Adrenal gland (tissue), 5 donors: ENCODE results near the gene PRKAR1B.
"Not testable (repeated sequence)": the region's sequence is repeated elsewhere in the genome, so short reads cannot be mapped to it uniquely, and the experiment has no call there.

Experiments used
- POLR2A ChIP-seq, 2 donors: fragments of 450-650 bp; IDR thresholded peaks; one replicate each; pipeline ENCODE4 v1.6.1; 2017; ENCODE audit warnings: antibody characterized with exemption in 2 of 2, mild to moderate bottlenecking in 2 of 2, moderate library complexity in 1 of 2
- TF ChIP-seq, protein P1 (sequence below), 6 experiments: fragments of 450-650 bp in 4 of 6; fragments of 200-600 bp in 2 of 6; sonication (generic) in 1 of 6; IDR thresholded peaks; 1 replicate in 5 of 6; 2 replicates in 1 of 6; pipeline versions ENCODE4 v1.5.1 to v1.8.0; 2016 to 2021; ENCODE audit warnings: antibody characterized with exemption in 6 of 6, mild to moderate bottlenecking in 2 of 6, moderate library complexity in 1 of 6
- donor health status: DM: no; HTN: no; CAD: no.

DNA sequence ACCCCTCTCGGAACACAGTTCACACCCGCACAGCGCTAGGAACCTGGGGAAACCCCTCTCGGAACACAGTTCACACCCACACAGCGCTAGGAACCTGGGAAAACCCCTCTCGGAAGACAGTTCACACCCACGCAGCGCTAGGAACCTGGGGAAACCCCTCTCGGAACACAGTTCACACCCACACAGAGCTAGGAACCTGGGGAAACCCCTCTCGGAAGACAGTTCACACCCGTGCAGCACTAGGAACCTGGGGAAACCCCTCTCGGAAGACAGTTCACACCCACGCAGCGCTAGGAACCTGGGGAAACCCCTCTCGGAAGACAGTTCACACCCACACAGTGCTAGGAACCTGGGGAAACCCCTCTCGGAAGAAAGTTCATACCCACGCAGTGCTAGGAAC, 74.9 kb downstream of the PRKAR1B start:
- not testable (repeated sequence) for TF ChIP-seq POLR2A (IDR thresholded peaks at IDR 0.05)
- TF ChIP-seq, protein P1, sequence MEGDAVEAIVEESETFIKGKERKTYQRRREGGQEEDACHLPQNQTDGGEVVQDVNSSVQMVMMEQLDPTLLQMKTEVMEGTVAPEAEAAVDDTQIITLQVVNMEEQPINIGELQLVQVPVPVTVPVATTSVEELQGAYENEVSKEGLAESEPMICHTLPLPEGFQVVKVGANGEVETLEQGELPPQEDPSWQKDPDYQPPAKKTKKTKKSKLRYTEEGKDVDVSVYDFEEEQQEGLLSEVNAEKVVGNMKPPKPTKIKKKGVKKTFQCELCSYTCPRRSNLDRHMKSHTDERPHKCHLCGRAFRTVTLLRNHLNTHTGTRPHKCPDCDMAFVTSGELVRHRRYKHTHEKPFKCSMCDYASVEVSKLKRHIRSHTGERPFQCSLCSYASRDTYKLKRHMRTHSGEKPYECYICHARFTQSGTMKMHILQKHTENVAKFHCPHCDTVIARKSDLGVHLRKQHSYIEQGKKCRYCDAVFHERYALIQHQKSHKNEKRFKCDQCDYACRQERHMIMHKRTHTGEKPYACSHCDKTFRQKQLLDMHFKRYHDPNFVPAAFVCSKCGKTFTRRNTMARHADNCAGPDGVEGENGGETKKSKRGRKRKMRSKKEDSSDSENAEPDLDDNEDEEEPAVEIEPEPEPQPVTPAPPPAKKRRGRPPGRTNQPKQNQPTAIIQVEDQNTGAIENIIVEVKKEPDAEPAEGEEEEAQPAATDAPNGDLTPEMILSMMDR (IDR thresholded peaks at IDR 0.05), result not testable (repeated sequence)
